Activated CD8-positive, alpha-beta memory T cell treated with anti-CD3 and anti-CD28 coated beads, Interleukin-2, amount 50 U/mL, for 1 hour (primary cell): Measurements from ENCODE around the gene CADM1.

ENCODE experiments used
- DNase-seq: peaks from one replicate; pipeline ENCODE4 v3.0.0-alpha.2; 2020; ENCODE audit errors: extremely low read depth

CADM1 gene

DNA sequence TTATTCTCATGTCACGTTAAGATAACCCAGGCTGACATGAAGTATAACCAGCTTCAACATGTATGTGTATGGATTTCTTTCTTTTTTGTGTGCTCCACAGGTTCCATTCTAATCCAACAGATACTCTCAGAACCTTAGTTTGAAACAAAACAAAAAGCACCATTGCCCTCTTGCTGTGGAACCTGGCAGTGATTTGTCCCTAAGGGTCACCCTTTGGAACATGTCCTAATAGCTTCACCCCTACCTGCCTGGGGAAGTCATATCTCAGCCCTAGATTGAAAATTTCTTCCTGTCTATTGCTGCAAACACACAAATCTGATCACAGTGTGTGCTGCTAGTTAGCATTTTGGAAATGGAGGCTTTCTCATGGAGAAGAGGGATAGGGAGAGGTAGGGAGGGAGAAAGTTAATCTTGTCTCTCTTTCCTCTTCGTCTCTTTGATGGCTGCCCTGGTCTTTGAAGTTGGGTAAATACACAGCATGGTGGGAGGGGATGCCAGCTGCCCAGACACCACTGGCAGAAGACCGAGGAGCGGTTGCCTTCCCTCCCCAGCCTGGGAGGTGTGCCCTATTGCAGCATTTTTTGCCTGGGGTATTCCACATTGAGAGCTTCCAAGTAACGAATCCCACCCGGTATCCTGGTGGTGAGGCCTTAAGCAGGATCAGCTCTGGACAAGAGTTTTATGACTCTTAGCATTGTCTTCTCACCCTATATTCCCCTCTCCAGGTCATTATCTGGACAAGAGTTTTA, 11.6 kb upstream of the CADM1 start:
- no peak for DNase-seq

DNA sequence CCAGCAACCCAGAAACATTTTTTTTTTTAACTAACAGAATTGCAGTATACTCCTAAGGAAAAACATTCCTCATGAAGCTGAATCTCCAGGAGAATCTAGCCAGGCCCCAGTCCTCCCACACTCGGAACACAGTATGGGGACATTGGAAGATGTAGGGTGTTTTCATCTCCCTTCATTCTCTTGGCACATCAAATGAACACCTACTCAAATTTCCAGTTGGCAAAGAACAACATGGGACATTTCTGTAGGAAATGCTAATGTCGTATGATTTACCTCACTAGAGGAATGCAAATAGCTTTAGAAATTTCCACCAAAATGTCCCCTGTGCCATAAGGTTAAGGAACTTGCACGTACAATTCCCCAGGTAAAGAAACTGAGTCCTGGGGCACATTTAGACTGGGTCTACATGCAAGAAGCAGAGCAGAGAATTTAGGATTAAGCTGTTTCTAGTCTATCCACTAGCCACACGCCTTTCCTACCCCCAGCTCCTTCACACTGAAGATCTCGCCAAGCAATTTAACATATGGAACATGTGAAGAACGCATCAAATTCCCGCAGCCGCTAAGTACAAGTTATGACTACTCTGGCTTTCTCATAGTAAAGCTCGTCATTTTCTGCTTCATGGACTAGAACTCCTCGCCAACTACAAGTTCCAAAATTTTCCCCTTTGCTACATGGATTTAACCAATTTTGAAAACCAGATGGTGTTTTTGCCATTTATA, 2.9 kb upstream of the CADM1 start:
- no peak for DNase-seq

DNA sequence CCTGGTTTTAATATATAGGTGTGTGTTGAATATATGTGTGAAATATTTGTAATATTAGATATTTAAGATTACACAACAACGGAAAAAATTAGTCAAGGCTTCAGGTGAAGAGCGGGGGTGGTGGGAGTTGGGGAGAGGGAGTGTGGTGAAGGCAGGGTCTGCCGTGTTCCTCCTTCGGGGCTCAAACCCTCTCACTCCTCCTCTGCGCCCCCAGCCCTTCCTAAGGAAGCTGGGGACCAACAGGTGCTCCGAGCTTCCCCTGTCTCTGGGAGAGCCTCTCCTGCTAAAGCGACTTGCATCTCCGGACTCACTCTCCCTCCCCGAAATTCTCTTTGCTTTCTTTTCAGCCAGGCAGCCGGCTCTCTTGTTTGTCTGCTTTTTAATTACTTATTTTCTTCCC, 960 bp upstream of the CADM1 start:
- DNase-seq, result no peak

DNA sequence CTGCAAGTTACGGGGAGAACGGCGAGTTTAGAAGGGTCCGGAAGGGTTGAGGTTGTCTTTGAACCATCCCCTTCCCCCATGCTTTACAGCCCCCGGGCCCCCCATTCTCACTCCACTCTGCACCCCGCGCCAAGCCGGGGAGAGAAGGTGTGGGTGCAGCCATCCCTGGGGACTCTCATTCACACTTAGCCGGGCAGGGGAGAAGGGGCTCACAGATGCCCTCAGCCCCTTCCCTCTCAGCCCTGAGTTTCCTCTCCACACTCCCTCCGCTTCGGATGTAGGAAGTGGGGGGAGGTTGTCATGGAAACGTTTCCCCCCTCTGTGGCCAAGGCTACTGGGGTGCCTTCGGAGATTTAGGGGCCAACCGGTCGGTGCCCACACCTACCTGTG, 334 bp downstream of the CADM1 start:
- DNase-seq, result no peak

DNA sequence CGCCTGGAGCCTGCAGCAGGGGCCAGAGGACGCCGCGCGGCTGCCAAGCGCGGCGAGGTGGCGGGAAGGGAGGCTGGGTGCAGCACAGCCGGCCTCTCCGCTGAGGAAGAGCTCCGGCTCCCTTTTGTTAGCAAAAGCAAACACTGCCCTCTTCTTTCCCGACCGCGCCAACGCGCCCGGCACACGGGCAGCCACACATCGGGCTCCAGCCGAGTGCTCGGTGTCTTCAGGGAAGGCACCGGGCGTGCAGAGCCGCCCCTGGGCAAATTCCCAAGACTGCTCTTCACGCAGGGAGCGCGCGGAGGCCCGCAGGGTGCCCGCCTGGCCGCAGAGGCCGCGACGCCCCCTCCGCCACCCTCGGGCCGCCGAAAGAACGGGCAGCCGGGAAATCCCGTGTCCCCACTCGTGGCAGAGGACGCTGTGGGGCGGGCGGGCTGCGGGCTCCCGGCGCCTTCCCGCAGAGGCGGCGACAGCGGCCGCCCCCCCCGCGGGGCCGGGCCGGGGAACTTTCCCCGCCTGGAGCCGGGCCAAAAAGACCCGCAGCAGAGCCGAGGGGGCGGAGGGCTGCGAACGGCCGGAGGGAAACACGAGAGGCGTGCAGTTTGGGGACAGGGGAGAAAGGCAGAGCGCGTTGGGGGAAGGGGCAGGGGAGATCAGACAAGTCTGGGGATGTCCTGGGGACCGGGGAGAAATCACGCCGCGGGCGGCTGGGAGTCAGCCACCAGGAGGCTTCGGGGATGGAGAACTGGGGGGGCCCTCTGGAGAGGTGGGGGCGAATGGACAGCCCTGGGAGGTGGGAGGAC, 931 bp downstream of the CADM1 start:
- DNase-seq, result no peak

DNA sequence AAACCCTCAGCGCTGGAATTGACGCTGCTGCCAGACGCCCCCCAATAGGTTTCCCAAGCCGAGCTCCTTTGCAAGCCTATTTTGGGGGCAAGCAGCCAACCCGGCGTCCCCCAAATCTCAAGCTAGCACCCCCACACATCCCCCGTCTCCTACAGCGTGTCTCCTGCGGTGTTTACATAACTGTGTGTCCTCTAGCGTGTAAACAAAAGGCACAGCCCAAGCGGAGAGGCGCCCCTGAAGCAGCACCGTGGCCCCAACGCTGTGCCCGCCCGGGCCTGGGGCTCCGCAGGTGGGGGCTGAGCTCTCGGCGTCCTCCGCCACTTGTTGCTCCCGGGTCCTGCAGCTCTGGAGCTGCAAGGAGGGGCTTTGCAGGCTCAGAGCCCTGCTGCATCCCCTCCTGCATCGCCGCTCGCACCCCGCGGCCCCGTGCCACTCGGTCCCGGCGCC, 1.6 kb downstream of the CADM1 start:
- DNase-seq, result no peak

DNA sequence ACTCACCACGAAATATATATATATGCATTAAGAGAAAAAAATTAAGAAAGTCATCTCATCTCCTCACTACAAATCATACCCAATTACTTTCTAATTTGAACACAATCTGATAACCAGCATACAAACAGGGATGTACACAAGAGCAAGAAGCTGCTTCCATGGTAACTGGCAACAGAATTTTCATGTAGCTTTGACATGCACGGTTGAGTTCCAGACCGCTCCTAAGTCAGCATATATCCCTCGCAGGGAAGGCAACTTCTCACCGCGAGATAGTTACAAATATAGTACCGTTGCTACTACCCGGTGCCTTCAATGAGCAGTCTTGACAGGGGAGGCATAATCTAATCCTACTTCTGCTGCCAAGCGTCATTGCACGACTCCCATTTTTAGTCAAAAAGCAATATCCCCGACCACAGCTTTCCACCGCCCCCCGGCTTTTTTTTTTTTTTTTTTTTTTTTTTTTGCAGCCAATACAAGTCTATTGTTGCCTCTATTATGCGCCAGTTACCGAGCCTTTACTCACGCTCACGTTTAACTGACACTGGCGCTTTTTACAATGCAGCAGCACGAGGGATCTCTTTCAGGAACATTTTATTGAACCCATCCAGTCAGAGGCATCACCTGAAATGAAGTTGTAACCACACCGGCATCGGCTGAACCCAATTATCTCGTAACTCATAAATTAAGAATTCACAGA, 2.2 kb downstream of the CADM1 start:
- DNase-seq, result no peak

DNA sequence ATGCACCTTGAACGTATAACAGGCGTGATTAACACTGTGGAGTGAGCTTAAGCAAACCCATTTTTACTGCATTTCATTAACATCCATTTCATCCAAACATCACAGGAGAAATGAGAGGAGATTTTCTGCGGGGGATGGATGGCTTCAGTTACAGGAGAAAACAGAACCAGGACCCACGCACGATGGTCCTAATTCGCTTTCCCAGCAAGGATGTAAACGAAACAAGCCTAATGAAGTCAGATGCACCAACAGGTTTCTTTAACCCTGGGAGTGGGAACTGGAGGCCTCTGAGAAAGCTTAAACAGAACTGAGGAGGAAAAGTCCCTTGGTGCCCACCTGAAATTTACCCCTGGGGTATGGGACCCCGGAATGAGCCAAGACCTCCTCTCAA, 2.7 kb downstream of the CADM1 start:
- no peak for DNase-seq

DNA sequence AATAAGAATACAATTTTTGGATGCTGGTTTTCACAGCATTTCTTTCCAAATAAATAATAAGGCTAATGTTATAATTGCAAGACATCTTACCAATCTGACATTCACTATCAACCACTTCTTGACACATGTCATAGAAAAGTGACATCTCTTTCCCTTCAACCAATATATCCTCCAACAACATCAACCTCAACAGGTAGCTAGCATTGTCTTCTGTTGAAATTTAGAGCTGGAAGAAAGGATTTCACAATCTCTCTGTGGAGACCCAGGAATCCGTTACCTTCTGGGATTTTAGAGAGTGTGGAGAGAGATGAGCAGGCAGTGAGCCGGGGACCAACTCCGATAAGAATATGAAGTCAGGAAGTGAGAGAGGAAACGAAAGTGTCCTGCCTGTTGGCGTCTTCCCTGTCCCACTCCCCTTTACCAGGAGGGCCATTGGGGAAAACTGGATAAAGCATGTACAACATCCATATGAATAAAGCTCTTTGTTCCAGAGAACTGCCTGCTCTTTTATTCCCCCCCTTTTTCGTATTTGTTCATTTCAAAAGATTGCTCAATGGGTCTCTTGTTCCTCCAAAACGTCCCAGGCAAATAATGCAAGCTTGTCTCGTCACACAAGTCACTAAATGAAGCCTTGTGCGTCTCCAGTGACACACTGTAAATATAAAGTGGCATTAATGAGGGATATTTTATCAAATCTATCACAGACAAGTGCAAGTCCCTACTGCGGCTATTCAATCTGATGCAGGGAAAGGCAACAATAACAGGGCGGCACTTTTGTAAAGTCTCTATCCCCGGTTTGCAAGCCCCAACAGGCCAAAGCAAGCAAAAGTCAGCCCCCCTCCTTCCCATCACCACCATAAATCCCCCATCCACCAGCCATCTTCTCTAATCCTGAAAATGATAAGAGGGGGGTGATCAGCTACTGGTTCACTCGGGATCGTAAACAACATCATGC, 3.4 kb downstream of the CADM1 start:
- no peak for DNase-seq

DNA sequence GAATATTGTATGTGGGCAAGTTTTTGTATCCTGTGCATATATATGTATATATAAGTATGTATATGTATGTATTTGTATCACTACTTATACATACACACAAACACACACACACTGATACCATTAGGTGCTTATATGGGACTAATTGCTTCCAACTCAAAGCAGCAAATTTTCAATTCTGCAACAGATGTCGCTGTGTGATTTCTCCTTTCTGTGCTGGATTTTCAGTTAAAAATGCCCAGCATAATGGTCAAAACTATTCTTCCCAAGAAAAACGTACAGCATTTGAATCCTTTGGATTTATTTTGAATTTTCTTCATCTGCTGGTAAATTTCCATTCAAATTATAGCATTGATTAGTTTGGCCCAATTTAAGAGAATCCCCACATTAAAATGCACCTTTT, 4.3 kb downstream of the CADM1 start:
- no peak for DNase-seq

DNA sequence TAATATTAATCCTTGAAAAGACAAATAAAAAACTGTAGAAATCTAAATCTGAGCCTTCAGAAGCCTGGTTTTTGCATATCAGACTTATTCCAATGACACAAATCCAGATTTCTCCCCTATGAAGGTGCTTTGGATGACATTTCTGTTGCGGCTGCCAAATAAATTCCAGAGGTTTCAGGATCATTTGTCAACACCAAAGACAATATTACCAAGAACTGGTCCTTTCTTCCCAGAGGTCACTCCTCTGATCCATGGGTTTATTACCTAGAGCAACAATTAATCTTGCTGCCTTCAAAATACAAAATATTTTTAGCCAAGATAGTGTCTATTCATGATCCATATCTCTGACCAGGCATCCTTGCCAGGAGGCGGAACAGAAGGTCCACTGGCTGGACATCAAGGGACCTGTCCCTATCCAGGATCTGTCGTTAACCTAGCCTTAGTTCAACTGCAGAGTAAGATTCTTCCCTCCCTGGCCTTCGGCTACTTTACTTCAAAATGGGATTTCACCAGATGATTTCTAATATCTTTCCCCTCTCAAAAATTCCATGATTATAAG, 4.9 kb downstream of the CADM1 start:
- DNase-seq, result no peak

DNA sequence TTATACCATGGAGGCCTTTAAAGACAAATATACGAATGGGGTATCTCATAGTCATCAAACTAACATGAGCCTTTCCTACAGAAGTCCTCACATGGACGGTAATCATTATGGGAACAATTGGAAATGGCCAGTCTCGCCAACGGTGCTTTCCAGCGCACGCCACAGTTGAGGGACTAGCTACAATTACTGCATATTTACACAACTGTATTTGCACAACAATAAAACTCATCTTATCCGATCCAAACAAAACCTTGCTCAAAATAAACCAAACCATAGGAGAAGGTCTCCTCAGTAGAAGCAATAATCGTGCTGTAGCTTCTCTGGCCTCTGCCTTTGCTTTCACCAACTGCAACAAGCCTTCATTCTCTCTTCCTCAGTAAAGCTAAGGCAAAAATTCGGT, 5.9 kb downstream of the CADM1 start:
- DNase-seq, result no peak

DNA sequence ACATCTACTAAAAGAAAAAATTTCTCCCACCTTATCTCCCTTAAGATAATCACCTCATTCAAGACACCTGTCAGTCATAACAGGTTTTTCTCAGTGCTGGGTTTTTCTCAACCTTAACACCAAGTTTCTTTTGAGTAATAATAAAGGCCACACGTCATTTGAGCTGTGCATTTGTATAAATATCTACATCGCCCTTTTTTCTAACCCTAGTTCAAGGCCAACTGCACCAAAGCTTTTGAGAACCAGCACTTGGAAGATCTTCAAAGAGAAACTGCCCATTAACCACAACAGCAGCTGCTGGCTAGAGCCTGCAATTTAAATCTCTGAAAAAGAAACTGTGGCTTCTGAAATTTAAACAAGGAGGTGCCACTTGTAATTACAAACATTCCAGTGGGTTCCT, 6.9 kb downstream of the CADM1 start:
- no peak for DNase-seq

DNA sequence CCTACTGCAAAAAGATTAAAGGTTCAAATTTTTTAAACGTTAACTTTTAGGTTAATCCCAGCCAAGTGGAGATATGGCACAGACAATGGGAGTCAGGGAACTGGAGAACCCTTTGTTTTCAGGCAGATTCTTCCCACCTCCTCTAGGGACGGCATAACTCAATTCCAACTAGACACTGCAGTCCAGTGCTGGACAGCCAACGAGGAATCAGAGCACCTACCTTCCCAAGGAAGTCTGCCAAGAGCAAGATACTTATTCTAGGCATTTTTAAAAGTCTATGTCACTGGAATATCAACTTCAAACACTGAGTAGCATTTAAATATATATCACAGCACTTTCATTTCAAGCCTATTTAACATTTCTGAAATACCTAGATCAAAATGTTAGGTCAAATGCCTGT, 7.3 kb downstream of the CADM1 start:
- DNase-seq, result no peak

DNA sequence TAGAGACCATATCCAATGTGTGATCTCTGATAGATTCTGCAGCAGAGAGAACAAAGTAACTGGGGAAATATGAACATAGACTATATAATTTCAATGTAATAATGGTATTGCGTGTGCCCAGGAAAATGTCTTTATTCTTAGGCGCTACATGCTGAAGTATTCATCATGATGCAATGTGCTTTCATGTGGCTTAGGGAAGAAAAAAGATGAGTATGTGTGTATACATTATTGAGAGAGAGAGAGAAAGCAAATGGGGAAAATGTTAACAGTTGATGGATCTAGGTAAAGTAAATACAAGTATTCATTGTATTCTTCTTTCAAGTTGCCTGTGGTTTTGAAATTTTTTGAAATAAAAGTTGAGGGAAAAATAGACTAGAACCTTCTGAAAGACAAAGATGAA, 10.3 kb downstream of the CADM1 start:
- no peak for DNase-seq

DNA sequence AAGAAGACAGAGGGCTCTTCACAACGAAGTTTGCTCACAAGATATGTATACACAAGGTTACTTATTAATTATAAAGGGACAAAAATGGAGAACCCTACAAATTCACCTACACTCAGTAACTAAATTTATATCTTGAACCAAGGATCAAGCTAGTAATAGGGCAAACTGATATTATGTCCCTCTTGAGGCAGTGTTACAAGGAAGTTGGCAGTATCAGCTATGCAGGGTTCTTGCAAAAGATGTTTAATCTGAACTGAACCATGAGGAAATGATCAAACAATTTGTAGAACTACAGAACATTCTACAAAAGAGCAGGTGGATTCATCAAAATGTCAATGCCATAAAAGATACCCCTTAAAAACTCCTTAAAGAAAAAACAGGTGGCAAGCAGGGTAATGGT, 10.7 kb downstream of the CADM1 start:
- no peak for DNase-seq

DNA sequence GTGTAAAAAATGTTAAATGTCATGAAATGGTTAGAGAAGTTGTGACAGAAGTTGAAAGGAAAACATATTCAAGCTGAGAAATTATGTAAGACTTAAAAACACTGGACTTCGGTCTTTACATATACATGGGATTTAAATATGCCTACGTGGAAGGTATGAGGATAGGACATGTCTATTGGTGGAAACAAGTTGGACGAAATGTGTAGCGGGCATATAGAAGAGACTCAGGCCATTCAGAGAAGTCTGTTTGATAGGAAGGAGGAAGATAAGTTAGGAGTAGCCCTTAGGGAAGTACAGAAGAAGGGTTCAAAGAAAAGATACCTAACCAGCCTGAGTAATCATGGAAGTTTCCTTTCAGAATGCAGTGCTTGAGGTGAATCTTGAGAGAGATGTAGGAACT, 14.7 kb downstream of the CADM1 start:
- no peak for DNase-seq

DNA sequence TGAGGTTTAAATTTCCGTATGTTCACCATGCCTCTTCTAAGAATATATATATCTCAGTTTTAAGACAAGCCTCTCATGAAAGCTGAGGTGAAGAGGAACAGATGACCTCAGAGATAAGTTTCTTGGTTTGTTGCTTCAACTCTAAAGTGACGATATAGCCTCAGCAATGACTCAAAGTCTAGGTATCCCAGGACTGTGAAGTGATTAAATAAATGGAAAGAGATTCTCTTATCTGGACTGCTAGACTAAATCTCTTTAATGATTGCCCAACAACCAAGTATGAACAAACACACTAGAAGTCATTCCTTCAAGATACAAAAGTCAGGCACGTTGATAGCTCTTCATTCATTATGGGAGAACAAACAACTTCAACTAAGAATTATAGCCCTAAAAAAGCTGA, 15.3 kb downstream of the CADM1 start:
- DNase-seq, result no peak

DNA sequence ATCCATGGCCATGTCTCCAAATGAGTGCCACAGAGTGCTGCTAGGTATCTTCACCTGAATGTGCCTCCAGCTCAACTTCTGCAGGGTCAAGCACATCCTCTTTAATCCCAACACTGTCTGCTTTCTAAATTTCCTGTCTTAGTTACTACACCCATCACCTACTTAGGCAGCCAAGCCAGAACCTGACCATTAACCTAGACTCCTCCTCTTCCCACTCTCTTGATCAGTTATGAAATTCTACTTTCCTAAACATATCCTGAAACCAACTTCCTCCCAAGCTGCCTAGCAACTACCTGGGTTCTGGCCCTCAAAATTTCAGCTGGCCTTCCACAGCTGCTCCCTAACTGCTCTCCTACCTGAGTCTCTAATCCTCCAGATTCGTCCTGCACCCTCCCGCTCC, 22.7 kb downstream of the CADM1 start:
- no peak for DNase-seq

DNA sequence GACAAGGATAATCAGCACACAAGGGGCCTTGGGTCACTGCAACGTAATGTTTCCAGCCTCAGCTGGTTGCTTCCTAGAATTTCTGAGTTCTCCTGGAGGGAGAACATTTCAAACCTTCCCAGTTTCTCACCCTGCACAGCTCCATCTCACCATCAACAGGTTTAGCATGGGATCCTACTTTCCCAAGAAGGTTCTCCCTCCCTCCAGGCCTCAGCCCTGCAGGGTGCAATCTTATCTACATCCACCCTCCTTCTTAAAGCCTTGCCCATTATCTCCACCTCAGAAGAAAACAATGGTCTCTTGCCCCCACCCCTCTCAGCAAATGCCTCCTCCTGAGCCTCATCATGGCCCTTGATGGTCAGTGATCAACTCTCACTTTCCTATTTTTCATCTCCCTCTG, 23.6 kb downstream of the CADM1 start:
- DNase-seq, result no peak

DNA sequence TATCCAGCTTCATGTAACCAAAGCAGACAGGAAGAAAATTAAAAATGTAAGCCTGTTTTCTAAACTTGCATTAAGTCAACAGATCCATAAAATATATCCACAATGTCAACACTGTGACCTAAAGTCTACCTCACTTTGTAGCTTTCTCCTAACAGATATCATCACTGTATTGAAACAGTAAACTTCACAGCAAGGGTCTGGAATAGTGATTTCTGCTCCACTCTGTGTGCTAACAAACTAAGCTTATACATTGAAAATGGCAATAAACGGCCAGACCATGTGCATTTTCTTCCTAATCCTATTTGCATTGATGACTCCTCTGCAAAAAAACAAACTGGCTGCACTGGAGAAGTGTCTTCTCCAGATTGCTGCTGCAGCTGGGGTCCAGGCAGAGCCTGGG, 26.8 kb downstream of the CADM1 start:
- DNase-seq, result no peak
